ENCODE results near the gene KISS1. TPM values are rescaled to one million over a fixed set of nuclear protein-coding genes. Genes with fewer than 3 reads are reported as not detected.

The KISS1 gene
- total and polyA plus RNA-seq, 2 of the 4 experiments (the other 2 are of a cell fraction) = 11.7 to 27.3 TPM

- H4K20me1 ChIP-seq (ENCODE audit: insufficient read depth, low read length) = no peaks in the 10 kb centered on the region
- H3K9me1 ChIP-seq (ENCODE audit: insufficient read depth, low read length) = no peaks in the 10 kb centered on the region
- no CpG with 5 or more reads among the region's 1 CpG for WGBS, 2 experiments (ENCODE audit: extremely low coverage in 2 of 2, insufficient read length in 1 of 2)
- H4K5ac ChIP-seq (ENCODE audit: low read depth, low read length) = no peak overlapping the region
- H4K91ac ChIP-seq (ENCODE audit: insufficient read depth, low read depth, low read length) = no peak overlapping the region
- TF ChIP-seq MAZ (IDR thresholded peaks at IDR 0.05; ENCODE audit: borderline replicate concordance, low read depth, low read length) (no peak), ELK1 (IDR thresholded peaks at IDR 0.05; ENCODE audit: borderline replicate concordance, low read depth, low read length) (no peak), SMC3 (IDR thresholded peaks at IDR 0.05; ENCODE audit: low read depth, low read length) (no peak), CTCF (conservative IDR thresholded peaks at IDR 0.05; ENCODE audit: low read depth, low read length) (no peak), NFE2L2 (IDR thresholded peaks at IDR 0.05; ENCODE audit: low read depth, low read length) (no peak), BHLHE40 (IDR thresholded peaks at IDR 0.05; ENCODE audit: low read depth, low read length) (no peak), USF2 (IDR thresholded peaks at IDR 0.05; ENCODE audit: low read depth, low read length) (no peak), POLR2A (IDR thresholded peaks at IDR 0.05; ENCODE audit: low read depth, low read length) (no peak), RFX5 (IDR thresholded peaks at IDR 0.05; ENCODE audit: low read depth, low read length) (no peak), RCOR1 (IDR thresholded peaks at IDR 0.05; ENCODE audit: insufficient replicate concordance, low read length) (no peak), MAFK (IDR thresholded peaks at IDR 0.05; ENCODE audit: low read depth, low read length) (no peak), MXI1 (IDR thresholded peaks at IDR 0.05; ENCODE audit: borderline replicate concordance, low read depth, low read length) (no peak), CHD1 (IDR thresholded peaks at IDR 0.05; ENCODE audit: low read depth, low read length) (no peak), FOS (IDR thresholded peaks at IDR 0.05; ENCODE audit: low read depth, low read length) (no peak), CEBPB (IDR thresholded peaks at IDR 0.05; ENCODE audit: low read depth, low read length) (no peak), RAD21 (IDR thresholded peaks at IDR 0.05; ENCODE audit: low read length) (no peak)
- H3K4me1 ChIP-seq (ENCODE audit: control insufficient read depth, insufficient read depth, low read length) = no peaks in the 10 kb centered on the region
- no peak overlapping the region for H2BK120ac ChIP-seq (ENCODE audit: low read depth, low read length)
- H2AK5ac ChIP-seq (ENCODE audit: low read depth, low read length) = no peak overlapping the region
- ChIA-PET CTCF (no interaction called here), POLR2A (ENCODE audit: unreplicated experiment) (interaction anchor here (0.5 kb wide), 1 partner anchor 1403 kb away, joined by 5 read pairs; no protein-coding TSS in a partner anchor)
- H3K36me3 ChIP-seq (ENCODE audit: control insufficient read depth, insufficient read depth, low read length) = peaks cover 10% of the 10 kb centered on the region
- H4K8ac ChIP-seq (ENCODE audit: low read depth in 2 of 2, low read length in 2 of 2) = no peak overlapping the region
- BruUV-seq (replicated peaks) = no TSS peak
- H2AK9ac ChIP-seq (replicated peaks; ENCODE audit: low read depth, low read length, poor library complexity) = no peak overlapping the region
- H3K27ac ChIP-seq (ENCODE audit: insufficient read depth, low read length) = no peak overlapping the region
- no peak overlapping the region for H3K4me3 ChIP-seq (ENCODE audit: insufficient read depth, low read depth, low read length)
- no peak overlapping the region for H3K56ac ChIP-seq (ENCODE audit: extremely low read depth, insufficient read depth, low read length)
- H3K4ac ChIP-seq (ENCODE audit: low read depth, low read length) = no peak overlapping the region
- dilution Hi-C loops (cut with HindIII; ENCODE audit: low sequenced_read_pairs, unreplicated experiment) = no loop called here
- no peaks in the 10 kb centered on the region for H3K79me1 ChIP-seq (ENCODE audit: low read depth in 1 of 2, low read length in 2 of 2)
- H2AFZ ChIP-seq (replicated peaks; ENCODE audit: low read length, poor library complexity) = no peak overlapping the region
- no peak overlapping the region for H2BK20ac ChIP-seq (ENCODE audit: low read depth, low read length)
- no peak overlapping the region for H3K23ac ChIP-seq (ENCODE audit: low read depth, low read length)
- intact Hi-C loops (cut with micrococcal nuclease) = no loop called here
- ATAC-seq (ENCODE audit: low read depth) = no peak
- no peak overlapping the region for H2BK5ac ChIP-seq (ENCODE audit: low read depth, low read length, poor library complexity, severe bottlenecking)
- in situ Hi-C loops (cut with MboI; ENCODE audit: low sequenced_read_pairs) = no loop called here
- H3K9ac ChIP-seq (ENCODE audit: low read depth, low read length) = no peak overlapping the region
- no peak overlapping the region for H3K18ac ChIP-seq (ENCODE audit: low read depth, low read length)
- H3K9me3 ChIP-seq (ENCODE audit: control insufficient read depth, insufficient read depth, low read length) = no peaks in the 10 kb centered on the region
- DNase-seq = no peak
- no peak overlapping the region for H3K4me2 ChIP-seq (ENCODE audit: low read depth, low read length)
- H3K14ac ChIP-seq (replicated peaks; ENCODE audit: low read depth, low read length) = no peak overlapping the region
- no peaks in the 10 kb centered on the region for H3K27me3 ChIP-seq (ENCODE audit: control insufficient read depth, insufficient read depth, low read length)
- no peak overlapping the region for H2BK15ac ChIP-seq (ENCODE audit: low read depth, low read length)
These were observed 43.9 kb upstream of the KISS1 start for GRCh38 chr1:204240233-204240632.

Data from IMR-90 (cell line).